GM10266 (cell line): Measurements from ENCODE around the gene MRAP.

Experiments used
- DNase-seq: peaks from one replicate; pipeline ENCODE4 v3.0.0; 2012; ENCODE audit errors: extremely low spot score
- CTCF ChIP-seq: IDR thresholded peaks from 2 replicates; pipeline ENCODE4 v1.5.1; 2012; ENCODE audit warnings: mild to moderate bottlenecking, low read depth; ENCODE audit not compliant: control insufficient read depth, insufficient read depth; ENCODE audit errors: missing control alignments

The MRAP gene

GRCh38 chr21:32315511-32316281, 17.0 kb downstream of the MRAP start:
- no peak for DNase-seq
- TF ChIP-seq CTCF = no peak

- DNase-seq = no peak
- TF ChIP-seq CTCF = no peak
Measured at GRCh38 chr21:32316361-32317215, 17.9 kb downstream of the MRAP start.

- DNase-seq = no peak
- TF ChIP-seq CTCF = no peak
Measured at GRCh38 chr21:32317726-32318125, 19.1 kb downstream of the MRAP start.

- no peak for DNase-seq
- TF ChIP-seq CTCF = no peak
Measured at GRCh38 chr21:32319012-32319411, 20.4 kb downstream of the MRAP start.

- no peak for TF ChIP-seq CTCF
- no peak for DNase-seq
Measured at GRCh38 chr21:32320059-32320458, 21.4 kb downstream of the MRAP start.

- no peak for TF ChIP-seq CTCF
- no peak for DNase-seq
Measured at GRCh38 chr21:32320726-32321125, 22.1 kb downstream of the MRAP start.

- TF ChIP-seq CTCF = no peak
- no peak for DNase-seq
Measured at GRCh38 chr21:32321480-32321879, 22.8 kb downstream of the MRAP start.
